HG03103 (cell line): ENCODE measurements around the gene ENOX1.

ENCODE experiments used
- ATAC-seq: cut with Tn5 transposase; IDR thresholded peaks from one replicate; pipeline ENCODE4 v1.9.1; 2021; ENCODE audit warnings: low read depth; ENCODE audit not compliant: unreplicated experiment

ENOX1 gene

GRCh38 chr13:43492745-43493144 is 294.0 kb downstream of the ENOX1 start:
- ATAC-seq, result no peak

- ATAC-seq, result no peak
Measured at GRCh38 chr13:43492311-43492710, 294.5 kb downstream of the ENOX1 start.

- no peak for ATAC-seq
Measured at GRCh38 chr13:43489233-43489632, 297.5 kb downstream of the ENOX1 start.

- no peak for ATAC-seq
Measured at GRCh38 chr13:43487885-43488284, 298.9 kb downstream of the ENOX1 start.

DNA sequence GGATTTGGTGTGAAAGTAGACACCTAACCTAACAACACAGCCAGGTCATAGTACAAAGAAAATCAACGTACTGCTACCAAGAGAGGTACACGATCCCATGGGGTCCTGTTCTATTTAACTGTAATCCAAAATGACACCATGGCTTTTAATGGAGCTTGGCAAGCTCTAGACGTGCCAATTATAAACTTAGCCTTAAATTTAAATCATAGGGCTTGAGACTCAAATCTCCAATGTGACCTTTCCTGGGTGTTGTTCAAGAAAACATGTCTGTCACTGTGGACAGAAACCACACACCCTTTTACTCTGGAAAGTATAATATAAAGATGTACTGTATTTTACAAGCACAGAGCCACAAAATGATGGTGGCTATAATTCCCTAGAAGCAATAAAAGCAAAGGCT is 299.3 kb downstream of the ENOX1 start:
- no peak for ATAC-seq

GRCh38 chr13:43484432-43485225 is 302.1 kb downstream of the ENOX1 start:
- no peak for ATAC-seq

DNA sequence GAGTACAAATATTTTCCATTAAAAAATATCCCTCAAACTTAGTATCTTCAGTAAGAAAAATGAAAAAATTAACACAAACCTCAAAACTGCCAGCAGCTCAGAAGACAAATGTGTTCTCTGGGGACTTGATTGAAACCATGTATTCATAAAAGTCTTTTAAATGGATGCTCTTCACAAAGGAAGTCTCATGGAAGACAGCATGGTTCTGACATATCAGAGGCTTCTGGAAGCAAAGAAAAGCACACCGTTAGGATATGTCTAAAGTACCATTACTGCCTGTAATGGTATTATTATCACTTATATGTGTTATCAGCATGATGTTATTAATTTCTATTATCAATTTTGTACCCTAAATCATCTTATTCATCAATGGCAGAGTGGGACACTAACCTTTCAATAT is 302.8 kb downstream of the ENOX1 start:
- no peak for ATAC-seq

GRCh38 chr13:43482641-43483040 is 304.1 kb downstream of the ENOX1 start:
- no peak for ATAC-seq

DNA sequence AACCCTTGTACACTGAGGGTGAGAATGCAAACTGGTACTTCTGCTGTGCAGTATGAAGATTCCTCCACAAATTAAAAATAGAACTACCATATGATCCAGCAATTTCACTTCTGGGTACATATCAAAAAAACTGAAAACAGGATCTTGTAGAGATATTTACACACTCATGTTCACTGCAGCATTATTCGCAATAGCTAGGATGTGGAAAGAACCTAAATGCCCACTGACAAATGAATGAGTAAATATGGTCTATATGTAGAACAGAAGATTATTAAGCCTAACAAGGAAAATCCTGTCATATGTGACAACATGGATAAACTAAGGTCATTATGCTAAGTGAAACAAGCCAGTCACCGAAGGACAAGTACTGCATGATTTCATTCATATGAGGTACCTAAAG is 304.7 kb downstream of the ENOX1 start:
- no peak for ATAC-seq

- ATAC-seq, result no peak
Measured at GRCh38 chr13:43478902-43479301, 307.9 kb downstream of the ENOX1 start.

- ATAC-seq, result no peak
Measured at GRCh38 chr13:43478211-43478610, 308.6 kb downstream of the ENOX1 start.

DNA sequence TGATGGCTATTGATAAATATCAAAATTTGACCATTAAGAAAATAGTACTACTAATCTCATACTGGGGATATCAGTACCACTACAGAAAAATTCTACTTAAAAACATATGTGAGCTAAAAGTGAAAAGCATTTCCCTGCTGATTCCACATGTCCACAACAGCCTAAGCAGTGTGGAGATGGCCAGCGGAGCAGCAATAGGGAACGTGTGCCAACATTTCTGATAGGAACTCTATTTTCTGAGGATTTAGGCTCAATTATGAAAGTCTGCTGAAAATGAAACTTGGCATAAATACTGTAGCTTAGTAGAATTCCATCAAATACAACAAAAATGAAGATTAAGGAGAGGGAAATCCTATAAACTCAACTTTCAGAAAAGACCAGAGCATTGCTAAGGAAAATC is 311.6 kb downstream of the ENOX1 start:
- ATAC-seq, result no peak

- ATAC-seq, result no peak
Measured at GRCh38 chr13:43473437-43473836, 313.3 kb downstream of the ENOX1 start.

GRCh38 chr13:43472980-43473379 is 313.8 kb downstream of the ENOX1 start:
- ATAC-seq, result no peak

- no peak for ATAC-seq
Measured at GRCh38 chr13:43472339-43472738, 314.4 kb downstream of the ENOX1 start.

DNA sequence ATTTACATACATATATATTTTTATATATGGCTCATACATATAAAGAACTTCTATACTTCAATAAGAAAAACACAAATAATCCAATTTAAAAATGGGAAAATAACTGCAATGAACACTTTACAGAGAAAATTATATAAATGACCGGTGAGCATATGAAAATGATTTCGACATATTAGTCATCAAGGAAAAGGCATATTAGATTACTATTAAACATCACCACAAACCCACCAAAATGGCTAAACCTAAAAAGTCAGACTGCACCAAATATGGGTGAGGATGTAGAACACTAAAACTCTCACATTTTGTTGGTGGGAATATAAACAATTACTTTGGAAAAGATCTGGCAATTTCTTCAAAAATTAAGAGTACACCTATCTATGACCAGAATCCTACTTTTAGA is 316.2 kb downstream of the ENOX1 start:
- no peak for ATAC-seq

DNA sequence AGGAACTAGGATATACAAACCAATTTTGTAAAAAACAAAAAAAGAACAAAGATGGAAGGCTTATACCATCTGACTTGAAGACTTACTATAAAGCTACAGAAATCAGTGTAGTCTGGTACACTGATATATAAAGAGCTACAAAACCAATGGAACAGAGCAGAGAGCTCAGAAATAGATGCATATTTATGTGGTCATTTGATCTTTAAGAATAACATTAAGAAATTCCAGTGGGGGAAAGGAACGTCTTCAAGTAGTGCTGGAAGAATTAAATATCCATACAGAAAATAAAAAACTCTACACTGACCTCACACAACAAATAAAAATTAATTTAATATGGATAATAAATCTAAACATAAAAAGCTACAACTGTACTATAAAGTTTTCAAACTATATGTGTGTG is 317.0 kb downstream of the ENOX1 start:
- no peak for ATAC-seq

DNA sequence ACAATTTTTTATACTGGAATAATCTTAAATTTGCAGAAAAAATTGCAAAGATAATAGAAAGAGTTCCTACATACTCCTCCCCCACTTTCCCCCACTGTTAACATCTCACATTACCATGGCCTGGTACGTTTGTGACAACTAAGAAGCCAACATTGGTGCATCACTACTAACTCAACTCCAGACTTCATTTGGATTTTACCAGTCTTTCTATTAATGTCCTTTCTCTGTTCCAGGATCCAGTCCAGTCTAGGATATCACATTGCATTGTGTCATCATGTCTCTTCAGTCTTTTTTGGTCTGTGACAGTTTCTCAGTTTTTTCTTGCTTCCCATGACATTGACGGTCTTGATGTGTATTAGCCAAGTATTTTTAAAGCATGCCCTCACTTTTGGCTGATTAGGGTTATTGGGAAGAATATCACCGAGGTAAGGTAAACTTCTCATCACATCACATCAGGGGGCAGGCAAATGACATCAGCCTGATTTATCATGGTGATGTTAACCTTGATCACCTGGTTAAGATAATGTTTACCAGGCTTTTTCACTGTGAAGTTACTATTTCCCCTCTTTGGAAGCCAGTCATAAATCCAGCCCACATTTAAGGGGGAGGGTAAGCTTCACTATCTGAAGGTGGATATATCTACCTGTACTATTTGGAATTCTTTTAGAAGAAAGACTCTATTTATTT is 322.1 kb downstream of the ENOX1 start:
- no peak for ATAC-seq

GRCh38 chr13:43448605-43449336 is 338.0 kb downstream of the ENOX1 start:
- no peak for ATAC-seq

DNA sequence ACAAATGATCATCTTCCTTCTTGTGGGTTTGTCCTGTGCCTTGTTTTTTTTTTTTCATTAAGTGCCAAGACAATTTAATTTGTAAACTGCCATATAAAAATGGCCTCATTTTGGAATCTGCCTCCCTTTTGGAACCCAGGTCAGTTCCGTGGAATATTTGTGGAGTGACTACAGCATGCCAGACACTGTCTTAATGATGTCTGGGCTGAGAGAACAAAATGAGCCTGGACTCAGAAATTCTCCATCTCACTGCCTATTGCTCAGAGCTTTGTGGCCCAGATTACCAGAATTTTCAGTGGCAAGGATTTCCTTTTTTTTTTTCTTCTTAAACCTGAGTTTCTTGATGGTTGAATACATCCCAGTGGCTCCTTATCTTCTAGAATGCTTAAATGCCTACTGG is 340.6 kb downstream of the ENOX1 start:
- no peak for ATAC-seq

GRCh38 chr13:43445668-43446067 is 341.1 kb downstream of the ENOX1 start:
- no peak for ATAC-seq

- ATAC-seq, result no peak
Measured at GRCh38 chr13:43444081-43444480, 342.7 kb downstream of the ENOX1 start.
